GM21528 (cell line): Measurements from ENCODE around the gene FBXO41.

Source experiments
- ATAC-seq: cut with Tn5 transposase; IDR thresholded peaks from one replicate; pipeline ENCODE4 v1.9.1; 2021; ENCODE audit warnings: mild to moderate bottlenecking, moderate library complexity; ENCODE audit not compliant: unreplicated experiment, low FRiP score

The FBXO41 gene

DNA sequence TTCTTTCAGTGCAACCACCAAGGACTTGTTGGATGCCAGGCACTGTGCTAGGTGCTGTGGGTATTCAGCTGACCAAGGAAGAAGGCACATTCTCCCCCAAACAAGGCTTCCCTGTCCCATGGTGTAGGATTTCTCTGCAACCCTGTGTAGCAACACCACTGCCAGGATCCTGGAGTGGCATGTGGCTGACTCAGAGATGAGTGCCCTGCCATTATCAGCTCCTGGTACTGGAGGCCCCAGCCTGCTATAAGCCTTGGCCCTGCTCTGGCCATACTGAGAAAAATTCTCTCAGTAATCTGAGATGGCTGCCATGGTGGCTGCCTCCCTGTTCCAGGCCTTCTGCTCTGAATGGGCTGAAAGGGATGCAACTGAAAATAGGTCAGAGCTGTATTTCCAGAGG lies 66.0 kb downstream of the FBXO41 start:
- no peak for ATAC-seq

DNA sequence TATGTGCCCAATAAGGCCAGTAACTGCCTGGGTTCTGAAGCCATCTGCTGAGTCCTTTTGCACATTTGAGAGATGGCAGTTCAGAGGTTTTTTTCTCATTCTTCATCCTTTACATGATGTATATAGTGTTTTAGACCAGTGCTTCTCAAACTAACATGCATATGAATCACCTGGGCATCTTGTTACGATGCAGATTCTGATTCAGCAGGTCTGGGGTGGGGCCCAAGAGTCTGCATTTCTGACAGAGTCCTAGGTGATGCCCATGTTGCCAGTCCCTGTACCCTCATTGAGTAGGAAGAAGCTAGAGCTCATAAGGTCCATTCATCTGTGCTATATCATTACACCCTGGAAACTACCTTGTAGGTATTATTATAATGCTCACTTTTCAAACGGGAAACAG lies 66.5 kb downstream of the FBXO41 start:
- no peak for ATAC-seq

DNA sequence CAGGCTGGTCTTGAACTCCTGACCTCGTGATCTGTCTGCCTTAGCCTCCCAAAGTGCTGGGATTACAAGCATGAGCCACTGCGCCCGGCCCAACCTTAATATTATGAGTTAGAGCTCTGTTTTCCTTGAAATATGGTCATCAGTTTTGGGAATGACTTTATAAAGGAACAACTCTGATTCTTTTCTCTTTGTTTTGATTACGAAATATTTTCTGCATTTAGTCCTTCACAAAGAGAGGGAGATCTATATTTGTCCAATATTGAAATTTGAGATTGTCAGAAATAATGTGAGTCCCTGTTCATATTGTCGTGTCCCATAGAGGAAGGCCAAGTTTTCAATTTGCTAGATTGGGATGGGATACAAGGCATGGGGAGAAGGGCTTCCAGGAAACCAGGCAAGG lies 67.1 kb downstream of the FBXO41 start:
- no peak for ATAC-seq

DNA sequence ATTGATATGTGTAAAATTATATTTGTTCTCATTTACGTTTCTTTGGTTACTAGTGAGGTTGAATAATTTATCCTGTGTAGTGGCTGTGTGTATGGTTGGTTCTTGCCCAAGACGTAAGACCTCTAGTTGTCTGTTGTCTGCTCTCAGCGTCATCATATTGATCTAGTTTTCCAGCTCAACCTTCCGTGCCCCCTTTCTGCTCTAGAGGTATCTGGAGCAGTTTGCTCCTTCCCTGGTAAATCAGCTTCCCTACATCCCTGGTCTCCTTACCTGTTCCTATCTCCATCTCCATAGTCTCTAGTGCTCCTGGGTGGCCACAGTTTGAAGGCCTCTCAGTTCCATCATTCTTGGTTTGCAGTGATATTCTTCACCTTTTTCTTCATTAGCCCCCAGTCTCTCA lies 69.0 kb downstream of the FBXO41 start:
- ATAC-seq = no peak

DNA sequence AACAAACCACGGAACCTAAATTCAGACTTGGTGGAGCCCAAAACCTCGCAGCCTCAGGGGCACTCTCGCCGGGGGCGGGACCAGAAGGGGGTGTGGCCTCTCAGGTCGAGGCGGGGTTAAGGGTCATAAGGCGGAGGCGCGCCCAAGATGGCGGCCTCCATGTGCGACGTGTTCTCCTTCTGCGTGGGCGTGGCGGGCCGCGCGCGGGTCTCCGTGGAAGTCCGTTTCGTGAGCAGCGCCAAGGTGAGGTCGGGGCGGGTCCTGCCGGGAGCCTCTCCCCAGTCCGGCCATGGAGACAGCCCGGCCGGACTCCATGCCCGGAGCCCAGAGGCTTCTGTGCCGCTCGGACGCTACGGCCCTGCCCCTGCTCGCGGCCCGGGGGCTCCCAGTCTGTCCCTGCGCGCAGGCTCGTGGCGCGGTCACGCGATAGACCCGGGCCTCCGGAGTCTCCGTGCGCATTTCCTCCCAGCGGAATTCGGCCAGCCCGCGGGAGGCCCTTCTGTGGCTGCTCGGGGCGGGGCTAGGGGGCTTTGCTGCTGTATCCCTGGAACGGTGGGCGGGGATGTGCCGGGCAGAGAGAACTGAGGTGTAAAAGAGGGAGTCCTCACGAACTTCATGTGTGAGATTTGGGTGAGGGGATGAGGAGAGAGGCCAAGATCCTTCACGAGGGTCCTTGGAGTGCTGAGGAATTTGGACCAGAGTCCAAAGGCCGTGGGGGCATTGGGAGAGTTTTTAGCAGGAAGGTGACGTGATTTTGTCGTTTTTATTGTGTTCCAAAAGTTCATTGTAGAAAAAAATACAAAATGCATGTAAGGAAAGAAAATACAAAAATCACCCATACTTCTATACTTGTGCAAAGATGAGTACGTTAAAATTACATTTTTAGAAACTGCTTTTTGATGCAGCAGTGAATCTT lies 69.9 kb downstream of the FBXO41 start, which contains the start of gene SMYD5:
TSS of gene SMYD5 (plus strand) at position 126 of the 916 bp plus-strand sequence. CDS start at position 148, 22 bp downstream.
- peak; percentile 95 for ATAC-seq

DNA sequence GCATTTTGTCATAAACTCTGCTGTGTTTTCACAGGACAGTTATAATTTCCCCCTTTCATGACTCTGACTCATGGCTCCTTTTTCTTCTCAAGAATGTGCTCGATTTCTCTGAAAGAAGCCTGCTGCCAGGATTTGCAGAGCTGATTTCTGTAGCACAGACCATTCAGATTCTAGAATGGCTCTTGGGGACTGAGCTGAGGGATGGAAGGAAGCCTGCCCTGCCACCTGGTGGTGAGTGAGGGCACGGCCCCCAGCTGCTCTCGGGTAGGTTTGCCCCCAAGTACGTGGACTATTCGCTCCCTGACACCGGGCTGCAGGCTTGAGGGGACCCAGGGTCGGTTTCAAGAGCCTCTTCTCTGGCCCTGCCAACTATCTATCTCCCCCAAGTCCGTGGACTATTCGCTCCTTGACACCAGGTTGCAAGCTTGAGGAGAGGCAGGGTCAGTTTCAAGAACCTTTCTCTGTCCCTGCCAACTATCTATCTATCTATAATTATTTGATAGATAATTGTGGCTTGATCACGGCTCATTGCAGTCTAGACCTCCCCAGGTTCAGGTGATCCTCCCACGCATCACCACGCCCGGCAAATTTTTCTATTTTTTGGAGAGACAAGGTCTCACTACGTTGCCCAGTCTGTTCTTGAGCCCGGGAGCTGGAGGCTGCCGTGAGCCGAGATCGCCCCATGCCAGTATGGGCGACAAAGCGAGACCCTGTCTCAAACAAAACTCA lies 71.7 kb downstream of the FBXO41 start:
- ATAC-seq = peak; percentile 65

DNA sequence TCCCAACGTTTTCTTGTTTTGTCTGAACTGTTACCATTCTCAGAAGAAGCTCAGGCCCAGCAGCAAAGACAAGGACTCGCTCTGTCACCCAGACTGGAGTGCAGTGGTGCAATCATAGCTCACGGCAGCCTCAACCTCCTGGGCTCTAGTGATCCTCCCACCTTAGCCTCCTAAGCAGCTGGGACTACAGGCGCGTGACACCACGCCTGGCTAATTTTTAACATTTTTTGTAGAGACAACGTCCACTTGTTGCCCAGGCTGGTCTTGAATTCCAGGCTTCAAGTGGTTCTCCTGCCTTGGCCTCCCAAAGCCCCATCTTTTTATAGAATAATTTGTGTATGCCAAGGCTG lies 72.2 kb downstream of the FBXO41 start:
- ATAC-seq = no peak

DNA sequence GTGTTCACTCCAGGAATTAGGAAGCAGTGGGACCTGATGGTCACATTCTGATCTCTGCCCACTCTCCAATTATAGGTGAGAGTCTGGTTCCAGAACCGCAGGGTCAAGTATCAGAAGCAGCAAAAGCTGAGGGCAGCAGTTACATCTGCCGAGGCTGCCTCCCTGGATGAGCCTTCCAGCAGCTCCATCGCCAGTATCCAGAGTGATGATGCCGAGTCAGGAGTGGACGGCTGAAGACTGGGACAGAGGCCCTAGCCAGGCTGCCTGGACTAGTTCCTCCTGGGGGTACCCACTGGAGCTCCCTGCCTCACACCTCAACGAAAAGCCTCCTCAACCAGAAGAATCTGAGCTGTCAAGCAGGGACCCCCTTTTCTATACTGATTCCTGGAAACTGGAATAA lies 73.6 kb downstream of the FBXO41 start:
- no peak for ATAC-seq

DNA sequence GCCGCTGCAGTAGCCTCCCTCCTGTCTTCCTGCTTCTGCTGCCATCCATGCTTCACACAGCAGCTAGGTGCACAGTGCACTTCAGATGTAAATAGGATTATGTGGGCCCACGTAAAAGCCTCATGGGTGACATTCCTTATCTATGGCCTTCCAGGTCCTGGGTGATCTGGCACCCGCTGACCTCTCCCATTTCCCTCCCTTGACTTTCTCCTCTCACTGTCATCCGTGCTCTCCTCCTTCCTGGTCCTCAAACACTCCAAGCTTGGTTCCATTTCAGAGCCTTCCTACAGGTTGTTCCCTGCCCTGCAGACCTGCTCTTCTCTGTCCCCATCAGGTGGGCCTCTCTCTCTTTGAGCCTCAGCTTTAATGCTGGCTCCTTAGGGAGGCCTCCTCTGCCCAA lies 74.3 kb downstream of the FBXO41 start:
- ATAC-seq = no peak

DNA sequence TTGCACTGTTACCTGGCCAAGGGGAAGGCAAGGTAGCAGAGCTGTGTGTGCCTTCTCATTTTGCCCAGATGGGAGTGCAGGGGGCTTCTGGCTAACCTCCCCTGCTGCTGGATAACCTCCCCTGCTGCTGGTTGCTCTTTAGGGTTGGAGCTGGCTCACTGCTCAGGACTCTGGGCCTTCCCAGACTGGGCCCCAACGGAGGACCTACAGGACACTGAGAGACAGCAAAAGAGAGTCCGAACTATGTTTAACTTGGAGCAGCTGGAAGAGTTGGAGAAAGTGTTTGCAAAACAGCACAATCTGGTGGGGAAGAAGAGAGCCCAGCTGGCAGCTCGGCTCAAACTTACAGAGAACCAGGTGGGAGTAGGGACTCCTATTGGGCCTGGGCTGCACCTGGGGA lies 76.0 kb downstream of the FBXO41 start:
- no peak for ATAC-seq

DNA sequence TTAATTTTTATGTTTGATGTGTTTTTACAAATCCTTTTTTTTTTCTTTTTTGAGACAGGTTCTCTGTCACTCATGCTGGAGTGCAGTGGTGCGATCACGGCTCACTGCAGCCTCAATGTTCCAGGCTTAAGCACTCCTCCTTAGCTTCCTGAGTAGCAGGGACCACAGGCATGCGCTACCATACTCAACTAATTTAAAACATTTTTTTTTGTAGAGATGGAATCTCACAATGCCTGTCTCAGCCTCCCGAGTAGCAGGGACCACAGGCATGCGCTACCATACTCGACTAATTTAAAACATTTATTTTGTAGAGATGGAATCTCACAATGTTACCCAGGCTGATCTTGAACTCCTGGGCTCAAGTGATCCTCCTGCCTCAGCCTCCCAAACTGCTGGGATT lies 78.7 kb downstream of the FBXO41 start:
- no peak for ATAC-seq
